ENCODE data around the gene FARS2. TPM values are rescaled to one million over a fixed set of nuclear protein-coding genes. Genes with fewer than 3 reads are reported as not detected.

Gene FARS2
- total RNA-seq, 5 donors from 2014 or later (not counting 1 experiment from before 2014, with no cell fraction given), result 17.9 to 24.2 (median 20.3) TPM

DNA sequence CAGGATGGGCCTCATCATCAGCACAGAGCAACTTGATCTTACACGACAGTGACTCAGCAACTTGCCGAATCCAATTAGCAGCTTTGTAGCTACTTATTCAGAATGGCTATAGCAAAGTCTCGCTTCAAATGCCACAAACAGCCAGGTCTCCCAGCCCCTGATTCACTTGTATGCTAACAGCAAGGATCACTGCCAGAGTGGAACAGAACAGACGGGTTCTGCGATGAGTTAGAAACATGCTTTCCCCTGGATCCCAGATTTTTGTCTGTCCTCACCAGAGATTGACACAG is 491.0 kb downstream of the FARS2 start:
- H3K36me3 Mint-ChIP-seq, result peaks cover 73% of the 10 kb centered on the region
- no peak overlapping the region for H3K4me3 Mint-ChIP-seq

GRCh38 chr6:5753209-5753608 is 491.9 kb downstream of the FARS2 start:
- Mint-ChIP-seq H3K27me3 (no peaks in the 10 kb centered on the region), H3K9me3 (peaks cover 7 to 49% (median 10%) of the 10 kb centered on the region in 3 donors), H3K27ac (no peak overlapping the region), H3K4me3 (no peak overlapping the region), H3K4me1 (peaks cover 0 to 10% (median 2%) of the 10 kb centered on the region in 3 donors), H3K36me3 (peaks cover 73% of the 10 kb centered on the region)
- ChIA-PET CTCF (no interaction called here), POLR2A (no interaction called here)
- H3K27ac ChIP-seq (ENCODE audit: low read length), result no peak overlapping the region
- ATAC-seq (replicated peaks in 1 of 4) (no peak), DNase-seq (no peak)
- peaks cover 4% of the 10 kb centered on the region for H3K9me3 ChIP-seq
- no peak overlapping the region for H3K4me3 ChIP-seq (ENCODE audit: control insufficient read depth in 1 of 2, extremely low read depth in 1 of 2, low read length in 1 of 2)
- no peaks in the 10 kb centered on the region for H3K36me3 ChIP-seq (ENCODE audit: control insufficient read depth in 2 of 2, extremely low read depth in 1 of 2, insufficient read depth in 1 of 2, low read length in 1 of 2)
- no peaks in the 10 kb centered on the region for H3K27me3 ChIP-seq (replicated peaks in 1 of 2; ENCODE audit: control insufficient read depth in 2 of 2, extremely low read depth in 1 of 2, insufficient read depth in 2 of 2, low read length in 1 of 2)
- WGBS (ENCODE audit: insufficient coverage), result no CpG with 5 or more reads among the region's 4 CpGs
- no peaks in the 10 kb centered on the region for H3K4me1 ChIP-seq (ENCODE audit: control insufficient read depth in 1 of 2, extremely low read depth in 1 of 2, insufficient read depth in 2 of 2, low read length in 2 of 2)

More for the DNA sequence above, 491.0 kb downstream of the FARS2 start:
- DNase-seq (no peak), ATAC-seq (replicated peaks in 1 of 4) (no peak)
- H3K36me3 ChIP-seq (ENCODE audit: control insufficient read depth in 2 of 2, extremely low read depth in 1 of 2, insufficient read depth in 1 of 2, low read length in 1 of 2), result no peaks in the 10 kb centered on the region
- Mint-ChIP-seq H3K27ac (no peak overlapping the region), H3K4me1 (peaks cover 0 to 15% (median 2%) of the 10 kb centered on the region in 3 donors), H3K9me3 (peaks cover 7 to 49% (median 10%) of the 10 kb centered on the region in 3 donors), H3K27me3 (no peaks in the 10 kb centered on the region)
- POLR2A ChIA-PET, result interaction anchor here in 1 of 2 donors (0.6 kb wide), 1 partner anchor 24 kb away, joined by 3 read pairs; no protein-coding TSS in a partner anchor
- peaks cover 4% of the 10 kb centered on the region for H3K9me3 ChIP-seq
- no peak overlapping the region for H3K4me3 ChIP-seq (ENCODE audit: control insufficient read depth in 1 of 2, extremely low read depth in 1 of 2, low read length in 1 of 2)
- H3K27me3 ChIP-seq (replicated peaks in 1 of 2; ENCODE audit: control insufficient read depth in 2 of 2, extremely low read depth in 1 of 2, insufficient read depth in 2 of 2, low read length in 1 of 2), result no peaks in the 10 kb centered on the region
- no peaks in the 10 kb centered on the region for H3K4me1 ChIP-seq (ENCODE audit: control insufficient read depth in 1 of 2, extremely low read depth in 1 of 2, insufficient read depth in 2 of 2, low read length in 2 of 2)
- 100% methylated on average over 3 of the region's 5 CpGs for WGBS (ENCODE audit: insufficient coverage)
- CTCF ChIA-PET, result no interaction called here
- H3K27ac ChIP-seq (ENCODE audit: low read length), result no peak overlapping the region

DNA sequence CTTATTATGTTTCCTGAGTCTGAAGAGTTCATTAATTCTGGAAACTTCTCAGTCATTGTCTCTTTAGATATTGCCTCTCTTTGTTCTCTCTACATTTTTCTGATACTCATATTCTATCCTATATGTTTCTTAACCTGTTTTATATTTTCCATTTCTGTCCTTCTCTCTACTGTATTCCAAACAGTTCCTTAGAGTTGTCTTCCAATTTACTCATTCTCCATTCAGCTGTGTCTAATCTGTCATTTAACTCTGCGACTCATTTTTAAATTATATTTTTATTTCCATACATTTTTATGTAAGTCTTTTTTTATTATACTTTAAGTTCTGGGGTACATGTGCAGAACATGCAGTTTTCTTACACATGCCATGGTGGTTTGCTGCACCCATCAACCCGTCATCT is 493.6 kb downstream of the FARS2 start:
- no peak for ATAC-seq (replicated peaks in 1 of 4)
- Mint-ChIP-seq H3K4me1 (peaks cover 0 to 6% (median 0%) of the 10 kb centered on the region in 3 donors), H3K27me3 (no peaks in the 10 kb centered on the region), H3K27ac (no peak overlapping the region), H3K36me3 (peaks cover 62% of the 10 kb centered on the region), H3K4me3 (no peak overlapping the region), H3K9me3 (peaks cover 3 to 45% (median 10%) of the 10 kb centered on the region in 3 donors)
- POLR2A ChIA-PET, result no interaction called here
- CTCF ChIA-PET, result no interaction called here
- H3K27me3 ChIP-seq (replicated peaks in 1 of 2; ENCODE audit: control insufficient read depth in 2 of 2, extremely low read depth in 1 of 2, insufficient read depth in 2 of 2, low read length in 1 of 2), result no peaks in the 10 kb centered on the region
- no peaks in the 10 kb centered on the region for H3K4me1 ChIP-seq (ENCODE audit: control insufficient read depth in 1 of 2, extremely low read depth in 1 of 2, insufficient read depth in 2 of 2, low read length in 2 of 2)
- H3K36me3 ChIP-seq (ENCODE audit: control insufficient read depth in 2 of 2, extremely low read depth in 1 of 2, insufficient read depth in 1 of 2, low read length in 1 of 2), result no peaks in the 10 kb centered on the region
- no peak overlapping the region for H3K4me3 ChIP-seq (ENCODE audit: control insufficient read depth in 1 of 2, extremely low read depth in 1 of 2, low read length in 1 of 2)
- peaks cover 4% of the 10 kb centered on the region for H3K9me3 ChIP-seq
- DNase-seq, result no peak
- WGBS (ENCODE audit: insufficient coverage), result no CpG with 5 or more reads among the region's 2 CpGs
- H3K27ac ChIP-seq (ENCODE audit: low read length), result no peak overlapping the region

- Histone ChIP-seq H3K4me3 (ENCODE audit: control insufficient read depth in 1 of 2, extremely low read depth in 1 of 2, low read length in 1 of 2) (no peak overlapping the region), H3K4me1 (ENCODE audit: control insufficient read depth in 1 of 2, extremely low read depth in 1 of 2, insufficient read depth in 2 of 2, low read length in 2 of 2) (no peaks in the 10 kb centered on the region), H3K27ac (ENCODE audit: low read length) (no peak overlapping the region), H3K36me3 (ENCODE audit: control insufficient read depth in 2 of 2, extremely low read depth in 1 of 2, insufficient read depth in 1 of 2, low read length in 1 of 2) (no peaks in the 10 kb centered on the region), H3K9me3 (no peaks in the 10 kb centered on the region), H3K27me3 (replicated peaks in 1 of 2; ENCODE audit: control insufficient read depth in 2 of 2, extremely low read depth in 1 of 2, insufficient read depth in 2 of 2, low read length in 1 of 2) (no peaks in the 10 kb centered on the region)
- WGBS (ENCODE audit: insufficient coverage), result 96% methylated on average over 5 of the region's 5 CpGs
- ATAC-seq (replicated peaks in 1 of 4) (no peak), DNase-seq (no peak)
- H3K9me3 Mint-ChIP-seq, result peaks cover 3 to 21% (median 3%) of the 10 kb centered on the region in 3 donors
- H3K36me3 Mint-ChIP-seq, result peaks cover 42% of the 10 kb centered on the region
- H3K27me3 Mint-ChIP-seq, result no peaks in the 10 kb centered on the region
- peaks cover 2 to 13% (median 2%) of the 10 kb centered on the region in 3 donors for H3K4me1 Mint-ChIP-seq
- CTCF ChIA-PET, result no interaction called here
- POLR2A ChIA-PET, result no interaction called here
- H3K27ac Mint-ChIP-seq, result no peak overlapping the region
- no peak overlapping the region for H3K4me3 Mint-ChIP-seq
Observed at GRCh38 chr6:5759571-5759970, 498.3 kb downstream of the FARS2 start.

GRCh38 chr6:5761370-5761769 is 500.1 kb downstream of the FARS2 start:
- H3K27me3 ChIP-seq (replicated peaks in 1 of 2; ENCODE audit: control insufficient read depth in 2 of 2, extremely low read depth in 1 of 2, insufficient read depth in 2 of 2, low read length in 1 of 2), result no peaks in the 10 kb centered on the region
- H3K4me1 ChIP-seq (ENCODE audit: control insufficient read depth in 1 of 2, extremely low read depth in 1 of 2, insufficient read depth in 2 of 2, low read length in 2 of 2), result no peaks in the 10 kb centered on the region
- no peak for ATAC-seq (replicated peaks in 1 of 4)
- CTCF ChIA-PET, result no interaction called here
- no peaks in the 10 kb centered on the region for H3K9me3 ChIP-seq
- Mint-ChIP-seq H3K27me3 (no peaks in the 10 kb centered on the region), H3K36me3 (peaks cover 31% of the 10 kb centered on the region), H3K4me3 (no peak overlapping the region), H3K27ac (no peak overlapping the region), H3K4me1 (peaks cover 2 to 13% (median 3%) of the 10 kb centered on the region in 3 donors), H3K9me3 (peaks cover under 1 to 4% (median 2%) of the 10 kb centered on the region in 3 donors)
- H3K36me3 ChIP-seq (ENCODE audit: control insufficient read depth in 2 of 2, extremely low read depth in 1 of 2, insufficient read depth in 1 of 2, low read length in 1 of 2), result no peaks in the 10 kb centered on the region
- no peak overlapping the region for H3K27ac ChIP-seq (ENCODE audit: low read length)
- no peak overlapping the region for H3K4me3 ChIP-seq (ENCODE audit: control insufficient read depth in 1 of 2, extremely low read depth in 1 of 2, low read length in 1 of 2)
- no peak for DNase-seq
- POLR2A ChIA-PET, result no interaction called here
- no CpG with 5 or more reads among the region's 5 CpGs for WGBS (ENCODE audit: insufficient coverage)

DNA sequence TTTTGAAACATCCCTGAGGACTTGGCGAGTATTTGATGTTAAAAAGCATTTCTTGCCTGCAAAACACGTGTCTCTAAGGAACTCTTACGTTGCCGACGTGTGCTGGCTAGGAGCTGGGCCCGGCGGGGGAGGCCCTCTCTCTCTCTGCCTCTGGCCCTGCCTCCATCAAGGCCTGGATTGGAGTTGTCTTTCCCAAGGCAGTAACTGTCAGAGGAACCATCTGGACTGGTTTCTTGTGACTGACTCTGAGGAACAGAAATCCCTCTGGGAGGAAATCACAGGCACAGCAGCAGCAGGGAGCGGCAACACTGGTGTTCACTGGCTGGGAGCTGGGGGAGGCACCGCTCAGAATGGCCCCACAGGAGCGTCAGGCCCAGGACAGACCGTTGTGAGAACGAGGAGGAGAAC is 501.3 kb downstream of the FARS2 start:
- ChIA-PET CTCF (no interaction called here), POLR2A (no interaction called here)
- H3K27ac ChIP-seq (ENCODE audit: low read length), result no peak overlapping the region
- Mint-ChIP-seq H3K4me1 (peaks cover 2 to 12% (median 3%) of the 10 kb centered on the region in 3 donors), H3K36me3 (peaks cover 30% of the 10 kb centered on the region), H3K27ac (no peak overlapping the region), H3K4me3 (no peak overlapping the region), H3K9me3 (peaks cover 2 to 4% (median 3%) of the 10 kb centered on the region in 3 donors), H3K27me3 (no peaks in the 10 kb centered on the region)
- H3K9me3 ChIP-seq, result no peaks in the 10 kb centered on the region
- ATAC-seq (replicated peaks in 1 of 4) (no peak), DNase-seq (no peak)
- 90% methylated on average over 8 of the region's 12 CpGs for WGBS (ENCODE audit: insufficient coverage)
- no peaks in the 10 kb centered on the region for H3K36me3 ChIP-seq (ENCODE audit: control insufficient read depth in 2 of 2, extremely low read depth in 1 of 2, insufficient read depth in 1 of 2, low read length in 1 of 2)
- no peak overlapping the region for H3K4me3 ChIP-seq (ENCODE audit: control insufficient read depth in 1 of 2, extremely low read depth in 1 of 2, low read length in 1 of 2)
- H3K4me1 ChIP-seq (ENCODE audit: control insufficient read depth in 1 of 2, extremely low read depth in 1 of 2, insufficient read depth in 2 of 2, low read length in 2 of 2), result no peaks in the 10 kb centered on the region
- no peaks in the 10 kb centered on the region for H3K27me3 ChIP-seq (replicated peaks in 1 of 2; ENCODE audit: control insufficient read depth in 2 of 2, extremely low read depth in 1 of 2, insufficient read depth in 2 of 2, low read length in 1 of 2)

- no peak for ATAC-seq (replicated peaks in 1 of 4)
- H3K36me3 Mint-ChIP-seq, result peaks cover 36% of the 10 kb centered on the region
- WGBS (ENCODE audit: insufficient coverage), result 67% methylated on average over 1 of the region's 2 CpGs
- H3K9me3 Mint-ChIP-seq, result peaks cover 2 to 6% (median 3%) of the 10 kb centered on the region in 3 donors
- Histone ChIP-seq H3K27ac (ENCODE audit: low read length) (no peak overlapping the region), H3K4me3 (ENCODE audit: control insufficient read depth in 1 of 2, extremely low read depth in 1 of 2, low read length in 1 of 2) (no peak overlapping the region), H3K9me3 (no peaks in the 10 kb centered on the region), H3K4me1 (ENCODE audit: control insufficient read depth in 1 of 2, extremely low read depth in 1 of 2, insufficient read depth in 2 of 2, low read length in 2 of 2) (no peaks in the 10 kb centered on the region), H3K27me3 (replicated peaks in 1 of 2; ENCODE audit: control insufficient read depth in 2 of 2, extremely low read depth in 1 of 2, insufficient read depth in 2 of 2, low read length in 1 of 2) (no peaks in the 10 kb centered on the region), H3K36me3 (ENCODE audit: control insufficient read depth in 2 of 2, extremely low read depth in 1 of 2, insufficient read depth in 1 of 2, low read length in 1 of 2) (no peaks in the 10 kb centered on the region)
- POLR2A ChIA-PET, result no interaction called here
- H3K27ac Mint-ChIP-seq, result no peak overlapping the region
- H3K4me1 Mint-ChIP-seq, result peaks cover 2 to 12% (median 3%) of the 10 kb centered on the region in 3 donors
- H3K4me3 Mint-ChIP-seq, result no peak overlapping the region
- H3K27me3 Mint-ChIP-seq, result no peaks in the 10 kb centered on the region
- CTCF ChIA-PET, result no interaction called here
- DNase-seq, result no peak
Observed at GRCh38 chr6:5763407-5763806, 502.1 kb downstream of the FARS2 start.
